Measurements from ENCODE around the gene RNF126. TPM values are rescaled to one million over a fixed set of nuclear protein-coding genes. Genes with fewer than 3 reads are reported as not detected.

The RNF126 gene
- total RNA-seq, 1 donor from 2014 or later: 68.0 TPM

GRCh38 chr19:647566-648284, 15.3 kb downstream of the RNF126 start:
- Histone ChIP-seq H3K36me3 (peaks cover 0 to 61% of the 10 kb centered on the region in 2 donors), H3K27ac (no peak overlapping the region), H3K4me1 (no peaks in the 10 kb centered on the region), H3K4me3 (no peak overlapping the region), H3K27me3 (no peaks in the 10 kb centered on the region), H3K9me3 (no peaks in the 10 kb centered on the region)
- no peak for DNase-seq (ENCODE audit: extremely low spot score in 2 of 2)
- intact Hi-C loops (cut with DNase I): no loop called here
- TF ChIP-seq CTCF (IDR thresholded peaks at IDR 0.05) (no peak), POLR2AphosphoS5 (IDR thresholded peaks at IDR 0.05; ENCODE audit: insufficient read depth in 1 of 2, low read depth in 1 of 2) (no peak), POLR2A (IDR thresholded peaks at IDR 0.05) (no peak)

- intact Hi-C loops (cut with DNase I): no loop called here
- no peak for DNase-seq (ENCODE audit: extremely low spot score in 2 of 2)
- Histone ChIP-seq H3K27ac (no peak overlapping the region), H3K27me3 (no peaks in the 10 kb centered on the region), H3K4me3 (no peak overlapping the region), H3K4me1 (no peaks in the 10 kb centered on the region), H3K9me3 (no peaks in the 10 kb centered on the region), H3K36me3 (peaks cover 0 to 60% of the 10 kb centered on the region in 2 donors)
- TF ChIP-seq CTCF (IDR thresholded peaks at IDR 0.05) (no peak), POLR2AphosphoS5 (IDR thresholded peaks at IDR 0.05; ENCODE audit: insufficient read depth in 1 of 2, low read depth in 1 of 2) (no peak), POLR2A (IDR thresholded peaks at IDR 0.05) (no peak)
These were observed 16.0 kb downstream of the RNF126 start for GRCh38 chr19:646779-647565.

GRCh38 chr19:645912-646778, 16.9 kb downstream of the RNF126 start:
- Histone ChIP-seq H3K36me3 (peaks cover 0 to 51% of the 10 kb centered on the region in 2 donors), H3K27me3 (no peaks in the 10 kb centered on the region), H3K4me3 (no peak overlapping the region), H3K27ac (no peak overlapping the region), H3K9me3 (no peaks in the 10 kb centered on the region), H3K4me1 (no peaks in the 10 kb centered on the region)
- no peak for TF ChIP-seq POLR2AphosphoS5 (IDR thresholded peaks at IDR 0.05; ENCODE audit: insufficient read depth in 1 of 2, low read depth in 1 of 2)
- no peak for TF ChIP-seq POLR2A (IDR thresholded peaks at IDR 0.05)
- TF ChIP-seq CTCF (IDR thresholded peaks at IDR 0.05): no peak
- intact Hi-C loops (cut with DNase I): no loop called here
- DNase-seq (ENCODE audit: extremely low spot score in 2 of 2): no peak

GRCh38 chr19:644789-645188, 18.2 kb downstream of the RNF126 start:
- peaks cover 7% of the 10 kb centered on the region for H3K4me1 ChIP-seq
- no peak overlapping the region for H3K4me3 ChIP-seq
- intact Hi-C loops (cut with DNase I): no loop called here
- H3K27ac ChIP-seq: no peak overlapping the region
- peaks cover 0 to 40% of the 10 kb centered on the region in 2 donors for H3K36me3 ChIP-seq
- no peaks in the 10 kb centered on the region for H3K9me3 ChIP-seq
- DNase-seq (ENCODE audit: extremely low spot score in 2 of 2): no peak
- no peak for TF ChIP-seq POLR2A (IDR thresholded peaks at IDR 0.05)
- no peaks in the 10 kb centered on the region for H3K27me3 ChIP-seq

- Histone ChIP-seq H3K36me3 (peaks cover 0 to 36% of the 10 kb centered on the region in 2 donors), H3K27ac (no peak overlapping the region), H3K4me3 (no peak overlapping the region), H3K27me3 (no peaks in the 10 kb centered on the region), H3K9me3 (no peaks in the 10 kb centered on the region), H3K4me1 (peaks cover 7% of the 10 kb centered on the region)
- TF ChIP-seq POLR2A (IDR thresholded peaks at IDR 0.05) (no peak), CTCF (IDR thresholded peaks at IDR 0.05) (no peak), POLR2AphosphoS5 (IDR thresholded peaks at IDR 0.05; ENCODE audit: insufficient read depth in 1 of 2, low read depth in 1 of 2) (no peak)
- intact Hi-C loops (cut with DNase I): no loop called here
- DNase-seq (ENCODE audit: extremely low spot score in 2 of 2): no peak
These were observed 18.7 kb downstream of the RNF126 start for GRCh38 chr19:644363-644762.
